ENCODE measurements around the gene KRT8.

KRT8 gene

GRCh38 chr12:52925717-52926595 is 21.1 kb upstream of the KRT8 start:
- peak; percentile 99 for DNase-seq

- peak; percentile 63 for DNase-seq
These were observed 20.2 kb upstream of the KRT8 start for GRCh38 chr12:52924764-52925716.

GRCh38 chr12:52921488-52922165 is 16.8 kb upstream of the KRT8 start:
- no peak for DNase-seq

GRCh38 chr12:52920937-52921336 is 16.1 kb upstream of the KRT8 start:
- DNase-seq: no peak

GRCh38 chr12:52918784-52919183 is 13.9 kb upstream of the KRT8 start:
- DNase-seq: peak; percentile 47

GRCh38 chr12:52918351-52918750 is 13.5 kb upstream of the KRT8 start:
- DNase-seq: peak; percentile 46

- no peak for DNase-seq
These were observed 12.9 kb upstream of the KRT8 start for GRCh38 chr12:52917800-52918199.

- DNase-seq: no peak
These were observed 11.3 kb upstream of the KRT8 start for GRCh38 chr12:52916216-52916615.

GRCh38 chr12:52915637-52916036 is 10.8 kb upstream of the KRT8 start:
- DNase-seq: no peak

GRCh38 chr12:52914576-52915121 is 9.8 kb upstream of the KRT8 start:
- DNase-seq: no peak

GRCh38 chr12:52913431-52913821 is 8.6 kb upstream of the KRT8 start:
- peak; percentile 80 for DNase-seq

GRCh38 chr12:52912711-52913430 is 8.0 kb upstream of the KRT8 start:
- DNase-seq: peak; percentile 76

- no peak for DNase-seq
These were observed 5.5 kb upstream of the KRT8 start for GRCh38 chr12:52910248-52910883.

- no peak for DNase-seq
These were observed 4.9 kb upstream of the KRT8 start for GRCh38 chr12:52909796-52910195.

- no peak for DNase-seq
These were observed 4.5 kb upstream of the KRT8 start for GRCh38 chr12:52909331-52909730.

- peak; percentile 98 for DNase-seq
These were observed 2.4 kb upstream of the KRT8 start for GRCh38 chr12:52907092-52907810.

- peak; percentile 71 for DNase-seq
These were observed 1.3 kb upstream of the KRT8 start for GRCh38 chr12:52906191-52906601.

- DNase-seq: peak; percentile 70
These were observed 894 bp downstream of the KRT8 start for GRCh38 chr12:52903855-52904508.

GRCh38 chr12:52903285-52903854 is 1.5 kb downstream of the KRT8 start:
- DNase-seq: peak; percentile 88

All from NCI-H510A treated with DMSO at 0.1 percent for 48 hours (cell line).